Measurements from ENCODE around the gene AGO4. TPM values are rescaled to one million over a fixed set of nuclear protein-coding genes. Genes with fewer than 3 reads are reported as not detected.

Gene AGO4
- total RNA-seq, 2 experiments from 2014 or later, result 6.5 to 18.6 TPM

GRCh38 chr1:35901235-35901634, 93.4 kb downstream of the AGO4 start:
- intact Hi-C loops (cut with micrococcal nuclease; ENCODE audit: unreplicated experiment), result no loop called here
- no peak overlapping the region for H3K27ac ChIP-seq (ENCODE audit: low read depth, low read length, poor library complexity, severe bottlenecking)
- no peak for DNase-seq (ENCODE audit: low spot score)
- H3K36me3 ChIP-seq (ENCODE audit: insufficient read depth, low read length), result peaks cover 54% of the 10 kb centered on the region; the same call in 1 of the 2 replicates
- H3K4me1 ChIP-seq (ENCODE audit: insufficient read depth, low read length, poor library complexity, severe bottlenecking), result no peaks in the 10 kb centered on the region
- H3K9me2 ChIP-seq (ENCODE audit: insufficient read depth, low read length), result no peaks in the 10 kb centered on the region
- no TSS peak for BruUV-seq (replicated peaks)
- H3K4me3 ChIP-seq (ENCODE audit: low read depth, low read length, poor library complexity, severe bottlenecking), result no peak overlapping the region
- TF ChIP-seq CTCF (conservative IDR thresholded peaks at IDR 0.05; ENCODE audit: low read length) (no peak), EZH2phosphoT487 (IDR thresholded peaks at IDR 0.05; ENCODE audit: borderline replicate concordance, low read depth, low read length) (no peak)
- CTCF ChIA-PET (ENCODE audit: unreplicated experiment), result no interaction called here
- H3K9me3 ChIP-seq (ENCODE audit: low read length), result no peaks in the 10 kb centered on the region
- H4K20me1 ChIP-seq (ENCODE audit: insufficient read depth, low read length), result no peaks in the 10 kb centered on the region
- H3K79me2 ChIP-seq (ENCODE audit: insufficient read depth, low read depth, low read length), result no peaks in the 10 kb centered on the region
- no peak overlapping the region for H3K4me2 ChIP-seq (ENCODE audit: low read length)
- POLR2A ChIA-PET, result interaction anchor here (0.6 kb wide), 1 partner anchor 9 kb away, joined by 3 read pairs; no protein-coding TSS in a partner anchor
- no peak overlapping the region for H2AFZ ChIP-seq (ENCODE audit: low read length)

GRCh38 chr1:35902671-35903070, 94.9 kb downstream of the AGO4 start:
- no peak for DNase-seq (ENCODE audit: low spot score)
- TF ChIP-seq EZH2phosphoT487 (IDR thresholded peaks at IDR 0.05; ENCODE audit: borderline replicate concordance, low read depth, low read length) (no peak), CTCF (conservative IDR thresholded peaks at IDR 0.05; ENCODE audit: low read length) (no peak)
- Histone ChIP-seq H3K27ac (ENCODE audit: low read depth, low read length, poor library complexity, severe bottlenecking) (no peak overlapping the region), H3K36me3 (ENCODE audit: insufficient read depth, low read length) (peaks cover 58% of the 10 kb centered on the region), H3K4me1 (ENCODE audit: insufficient read depth, low read length, poor library complexity, severe bottlenecking) (no peaks in the 10 kb centered on the region), H3K9me3 (ENCODE audit: low read length) (no peaks in the 10 kb centered on the region), H4K20me1 (ENCODE audit: insufficient read depth, low read length) (no peaks in the 10 kb centered on the region), H3K4me3 (ENCODE audit: low read depth, low read length, poor library complexity, severe bottlenecking) (no peak overlapping the region), H3K4me2 (ENCODE audit: low read length) (no peak overlapping the region), H2AFZ (ENCODE audit: low read length) (no peak overlapping the region), H3K9me2 (ENCODE audit: insufficient read depth, low read length) (no peaks in the 10 kb centered on the region), H3K79me2 (ENCODE audit: insufficient read depth, low read depth, low read length) (no peaks in the 10 kb centered on the region)
- POLR2A ChIA-PET, result interaction anchor here (0.7 kb wide), 1 partner anchor 87 kb away, joined by 7 read pairs; no protein-coding TSS in a partner anchor
- BruUV-seq (replicated peaks), result no TSS peak
- CTCF ChIA-PET (ENCODE audit: unreplicated experiment), result no interaction called here
- intact Hi-C loops (cut with micrococcal nuclease; ENCODE audit: unreplicated experiment), result no loop called here

Other genes with a start within 250 kb of the AGO4 start
- 1.1 and 1.3 TPM in 2 replicates for gene TFAP2E, start 234.7 kb upstream of the AGO4 start, total RNA-seq (2014; rRNA removed; shearing (Covaris generic))
- 1.2 and 1.4 TPM in 2 replicates for gene TFAP2E, start 234.7 kb upstream of the AGO4 start, total RNA-seq (2022)
- 22.0 and 28.7 TPM in 2 replicates for gene PSMB2, start 166.5 kb upstream of the AGO4 start, total RNA-seq (2014; rRNA removed; shearing (Covaris generic))
- gene PSMB2, start 166.5 kb upstream of the AGO4 start, total RNA-seq (2022), result 86.3 and 92.3 TPM in 2 replicates
- gene C1orf216, start 89.1 kb upstream of the AGO4 start, total RNA-seq (2014; rRNA removed; shearing (Covaris generic)), result 7.2 and 8.8 TPM in 2 replicates
- 15.0 and 15.3 TPM in 2 replicates for gene C1orf216, start 89.1 kb upstream of the AGO4 start, total RNA-seq (2022)
- 28.7 and 33.2 TPM in 2 replicates for gene CLSPN, start 38.0 kb upstream of the AGO4 start, total RNA-seq (2014; rRNA removed; shearing (Covaris generic))
- gene CLSPN, start 38.0 kb upstream of the AGO4 start, total RNA-seq (2022), result 67.9 and 68.5 TPM in 2 replicates
- gene AGO1, start 75.2 kb downstream of the AGO4 start, total RNA-seq (2014; rRNA removed; shearing (Covaris generic)), result 5.8 and 8.1 TPM in 2 replicates
- 20.6 and 20.9 TPM in 2 replicates for gene AGO1, start 75.2 kb downstream of the AGO4 start, total RNA-seq (2022)
- gene AGO3, start 123.1 kb downstream of the AGO4 start, total RNA-seq (2014; rRNA removed; shearing (Covaris generic)), result 22.5 and 25.1 TPM in 2 replicates
- 38.4 and 42.0 TPM in 2 replicates for gene AGO3, start 123.1 kb downstream of the AGO4 start, total RNA-seq (2022)

All from OCI-LY7 (cell line).